Right lobe of liver (tissue), 4 donors: Measurements from ENCODE around the gene ADAR.

Source experiments
- POLR2A ChIP-seq: fragments of 450-650 bp; IDR thresholded peaks from one replicate; pipeline ENCODE4 v1.6.1; 2017; ENCODE audit warnings: antibody characterized with exemption, mild to moderate bottlenecking
- TF ChIP-seq, protein P1 (sequence below), 4 donors: fragments of 200-600 bp in 3 of 4; fragments of 450-650 bp in 1 of 4; IDR thresholded peaks; one replicate each; pipeline versions ENCODE4 v1.5.1 to v1.8.0; 2016 to 2022; ENCODE audit warnings: antibody characterized with exemption in 4 of 4, mild to moderate bottlenecking in 2 of 4
- donor health status: DM: no; HTN: no; CAD: no.
- donor health status: DM: no; HTN: no; CAD: no.
- donor health status: DM: no; HTN: yes; CAD: no.

GRCh38 chr1:154583773-154584172, 24.2 kb downstream of the ADAR start:
- TF ChIP-seq, protein P1, sequence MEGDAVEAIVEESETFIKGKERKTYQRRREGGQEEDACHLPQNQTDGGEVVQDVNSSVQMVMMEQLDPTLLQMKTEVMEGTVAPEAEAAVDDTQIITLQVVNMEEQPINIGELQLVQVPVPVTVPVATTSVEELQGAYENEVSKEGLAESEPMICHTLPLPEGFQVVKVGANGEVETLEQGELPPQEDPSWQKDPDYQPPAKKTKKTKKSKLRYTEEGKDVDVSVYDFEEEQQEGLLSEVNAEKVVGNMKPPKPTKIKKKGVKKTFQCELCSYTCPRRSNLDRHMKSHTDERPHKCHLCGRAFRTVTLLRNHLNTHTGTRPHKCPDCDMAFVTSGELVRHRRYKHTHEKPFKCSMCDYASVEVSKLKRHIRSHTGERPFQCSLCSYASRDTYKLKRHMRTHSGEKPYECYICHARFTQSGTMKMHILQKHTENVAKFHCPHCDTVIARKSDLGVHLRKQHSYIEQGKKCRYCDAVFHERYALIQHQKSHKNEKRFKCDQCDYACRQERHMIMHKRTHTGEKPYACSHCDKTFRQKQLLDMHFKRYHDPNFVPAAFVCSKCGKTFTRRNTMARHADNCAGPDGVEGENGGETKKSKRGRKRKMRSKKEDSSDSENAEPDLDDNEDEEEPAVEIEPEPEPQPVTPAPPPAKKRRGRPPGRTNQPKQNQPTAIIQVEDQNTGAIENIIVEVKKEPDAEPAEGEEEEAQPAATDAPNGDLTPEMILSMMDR (IDR thresholded peaks at IDR 0.05): no peak
- no peak for TF ChIP-seq POLR2A
